Measurements from ENCODE around the gene AGXT2. TPM values are rescaled to one million over a fixed set of nuclear protein-coding genes. Genes with fewer than 3 reads are reported as not detected.

Gene AGXT2
- total and polyA plus RNA-seq, 9 of the 15 experiments (the other 6 are each of a cell fraction or from before 2014, with no cell fraction given), result not detected

- TF ChIP-seq SMAD3 (CRISPR knock-in tag; conservative IDR thresholded peaks at IDR 0.05) (no peak), UBTF (IDR thresholded peaks at IDR 0.05; ENCODE audit: borderline replicate concordance in 1 of 2, low read depth in 2 of 2, low read length in 2 of 2) (no peak), GABPB1 (CRISPR knock-in tag; IDR thresholded peaks at IDR 0.05) (no peak), MAX (CRISPR knock-in tag; IDR thresholded peaks at IDR 0.05) (no peak), KHSRP (IDR thresholded peaks at IDR 0.05) (no peak), ZFP1 (CRISPR knock-in tag; IDR thresholded peaks at IDR 0.05) (no peak), DEAF1 (CRISPR knock-in tag; IDR thresholded peaks at IDR 0.05) (no peak), ESRRB (CRISPR knock-in tag; IDR thresholded peaks at IDR 0.05; ENCODE audit: borderline replicate concordance) (no peak), GTF2A2 (tag; IDR thresholded peaks at IDR 0.05) (no peak)
Measured at GRCh38 chr5:35032356-35032755, 15.4 kb downstream of the AGXT2 start (continued).

Measured in K562 (cell line).